Mesodermal cell (in vitro differentiated cells): ENCODE data around the gene MYO15A.

Experiments
- H3K27ac ChIP-seq: 2 replicates; pipeline ENCODE4 v1.7.0; 2013; ENCODE audit warnings: mild to moderate bottlenecking, low read depth, low read length, moderate library complexity; ENCODE audit not compliant: severe bottlenecking
- H3K36me3 ChIP-seq: 2 replicates; pipeline ENCODE4 v1.7.1; 2013; ENCODE audit warnings: mild to moderate bottlenecking, low read length, moderate library complexity; ENCODE audit not compliant: control insufficient read depth, insufficient read depth
- H3K4me1 ChIP-seq: one replicate; pipeline ENCODE4 v1.7.1; 2013; ENCODE audit warnings: mild to moderate bottlenecking, low read length; ENCODE audit not compliant: insufficient read depth, control insufficient read depth, poor library complexity, severe bottlenecking
- H3K4me3 ChIP-seq: 2 replicates; pipeline ENCODE4 v1.7.0; 2013; ENCODE audit warnings: low read length, control low read depth, mild to moderate bottlenecking; ENCODE audit not compliant: insufficient read depth, poor library complexity, severe bottlenecking; ENCODE audit errors: extremely low read depth
- H3K9me3 ChIP-seq: 2 replicates; pipeline ENCODE4 v1.7.1; 2013; ENCODE audit warnings: mild to moderate bottlenecking, low read length, moderate library complexity; ENCODE audit not compliant: control insufficient read depth
- WGBS, 2 experiments: methylation state at CpG; one replicate each; pipeline ENCODE4 v1.1.5; 2013; ENCODE audit warnings: missing lambda C conversion rate in 2 of 2; ENCODE audit not compliant: insufficient coverage in 2 of 2; 5-methylcytosine and 5-hydroxymethylcytosine counted together

The MYO15A gene

DNA sequence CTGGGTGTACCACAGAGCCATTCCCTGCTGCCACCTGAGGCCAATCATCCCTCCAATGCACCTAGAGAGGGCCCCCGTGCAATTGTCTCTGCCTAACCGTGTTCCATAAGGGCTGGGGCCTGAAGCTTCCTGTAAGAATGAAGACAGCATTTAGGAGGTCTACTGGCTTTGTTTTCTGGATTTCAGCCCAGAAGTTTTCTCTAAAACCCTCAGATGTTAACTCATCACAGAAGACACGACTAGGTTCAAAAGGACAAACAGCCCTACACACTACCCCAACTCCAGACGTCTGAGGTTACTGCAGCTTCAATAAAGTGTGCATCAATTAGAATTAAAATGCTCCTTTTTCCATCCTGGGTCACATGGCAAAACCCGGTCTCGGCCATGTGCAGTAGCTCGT lies 31.6 kb upstream of the MYO15A start:
- no peaks in the 10 kb centered on the region for H3K9me3 ChIP-seq
- 81 to 86% methylated on average over 6 of the region's 7 CpGs for WGBS, 2 experiments

GRCh38 chr17:18079543-18079942 lies 29.0 kb upstream of the MYO15A start:
- no peaks in the 10 kb centered on the region for H3K9me3 ChIP-seq
- WGBS, 2 experiments, result 94 to 100% methylated on average over 2 of the region's 4 CpGs
- H3K4me1 ChIP-seq, result no peaks in the 10 kb centered on the region
- no peaks in the 10 kb centered on the region for H3K36me3 ChIP-seq
- no peak overlapping the region for H3K4me3 ChIP-seq
- H3K27ac ChIP-seq, result no peak overlapping the region

More for the DNA sequence above, 31.6 kb upstream of the MYO15A start:
- Histone ChIP-seq H3K4me3 (no peak overlapping the region), H3K4me1 (no peaks in the 10 kb centered on the region), H3K27ac (no peak overlapping the region), H3K36me3 (no peaks in the 10 kb centered on the region)

GRCh38 chr17:18084256-18084655 lies 24.3 kb upstream of the MYO15A start:
- 92% methylated on average over 2 of the region's 4 CpGs; no CpG with 5 or more reads in 1 of the 2 experiments for WGBS, 2 experiments
- H3K36me3 ChIP-seq, result no peaks in the 10 kb centered on the region
- no peak overlapping the region for H3K4me3 ChIP-seq
- H3K9me3 ChIP-seq, result no peaks in the 10 kb centered on the region
- peaks cover 6% of the 10 kb centered on the region for H3K4me1 ChIP-seq
- no peak overlapping the region for H3K27ac ChIP-seq

DNA sequence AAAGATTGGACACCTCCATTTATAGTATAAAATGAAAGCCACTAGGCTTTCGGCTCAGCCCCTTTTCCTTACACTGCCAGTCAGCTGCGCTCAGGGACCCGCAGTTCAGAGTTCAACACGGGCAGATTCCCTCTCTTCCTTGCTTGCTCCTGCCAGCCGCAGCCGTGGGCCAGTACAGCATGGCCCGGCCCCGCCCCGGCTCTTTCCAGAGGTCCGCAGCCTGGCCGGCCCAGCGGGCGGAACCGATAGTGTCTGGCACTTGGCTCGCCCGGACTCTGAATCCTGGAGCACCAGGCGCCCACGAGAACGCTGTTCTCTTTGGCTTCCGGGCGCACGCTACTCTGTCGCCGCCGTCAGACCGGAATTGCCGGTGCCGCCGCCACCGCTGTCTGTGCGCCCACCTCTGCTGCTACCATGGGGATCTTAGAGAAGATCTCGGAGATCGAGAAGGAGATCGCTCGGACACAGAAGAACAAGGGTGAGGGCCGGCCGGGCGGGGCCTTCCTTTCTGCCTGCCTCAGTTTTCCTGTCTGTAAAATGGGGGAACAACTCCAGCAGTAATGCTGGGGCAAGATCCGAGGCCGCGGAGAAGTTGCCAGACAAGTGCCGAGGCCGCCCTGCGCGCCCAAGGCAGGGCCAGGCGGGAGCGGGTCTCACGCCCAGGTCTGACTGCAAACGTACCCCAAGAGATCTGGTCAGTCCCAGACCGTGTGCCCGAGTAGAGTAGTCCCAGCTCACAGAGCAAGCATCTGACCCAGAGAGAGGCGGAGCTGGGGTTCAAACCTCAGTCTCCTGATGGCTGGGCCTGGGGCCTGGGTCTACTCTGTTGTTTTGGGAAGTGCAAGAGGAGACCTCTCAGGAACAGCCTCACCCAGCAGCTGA lies 20.7 kb upstream of the MYO15A start, which contains the start of gene DRG2:
TSS of gene DRG2 (plus strand) at position 339 of the 882 bp plus-strand sequence. CDS start at position 415, 76 bp downstream.
- 3% methylated on average over 49 to 51 of the region's 52 CpGs for WGBS, 2 experiments
- Histone ChIP-seq H3K9me3 (no peaks in the 10 kb centered on the region), H3K27ac (peak within 1 kb of the TSS; percentile 55), H3K4me1 (peaks cover 6% of the 10 kb centered on the region), H3K4me3 (peak within 1 kb of the TSS; percentile 81), H3K36me3 (peaks cover 19% of the 10 kb centered on the region)

DNA sequence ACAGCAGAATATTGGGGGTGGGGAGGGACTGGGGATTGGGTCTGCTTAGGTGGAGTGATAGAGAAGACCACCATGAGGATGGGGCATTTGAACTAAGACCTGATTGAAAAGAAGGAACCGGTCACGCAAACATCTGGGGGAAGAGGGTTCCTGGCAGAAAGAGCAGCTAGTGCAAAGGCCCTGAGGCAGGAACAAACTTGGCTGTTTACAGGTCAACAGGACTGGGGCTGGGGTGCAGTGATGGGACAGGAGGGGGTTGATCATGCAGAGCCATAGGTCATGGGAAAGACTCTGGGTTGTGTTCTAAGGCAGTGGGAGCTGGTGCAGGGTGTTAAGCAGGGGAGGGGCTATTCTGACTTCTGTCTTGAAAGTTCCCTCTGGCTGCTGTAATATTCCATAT lies 18.9 kb upstream of the MYO15A start:
- Histone ChIP-seq H3K36me3 (peaks cover 35% of the 10 kb centered on the region), H3K9me3 (no peaks in the 10 kb centered on the region), H3K4me1 (peaks cover 6% of the 10 kb centered on the region), H3K4me3 (no peak overlapping the region), H3K27ac (no peak overlapping the region)
- WGBS, 2 experiments, result 95 to 100% methylated on average over 2 of the region's 2 CpGs

DNA sequence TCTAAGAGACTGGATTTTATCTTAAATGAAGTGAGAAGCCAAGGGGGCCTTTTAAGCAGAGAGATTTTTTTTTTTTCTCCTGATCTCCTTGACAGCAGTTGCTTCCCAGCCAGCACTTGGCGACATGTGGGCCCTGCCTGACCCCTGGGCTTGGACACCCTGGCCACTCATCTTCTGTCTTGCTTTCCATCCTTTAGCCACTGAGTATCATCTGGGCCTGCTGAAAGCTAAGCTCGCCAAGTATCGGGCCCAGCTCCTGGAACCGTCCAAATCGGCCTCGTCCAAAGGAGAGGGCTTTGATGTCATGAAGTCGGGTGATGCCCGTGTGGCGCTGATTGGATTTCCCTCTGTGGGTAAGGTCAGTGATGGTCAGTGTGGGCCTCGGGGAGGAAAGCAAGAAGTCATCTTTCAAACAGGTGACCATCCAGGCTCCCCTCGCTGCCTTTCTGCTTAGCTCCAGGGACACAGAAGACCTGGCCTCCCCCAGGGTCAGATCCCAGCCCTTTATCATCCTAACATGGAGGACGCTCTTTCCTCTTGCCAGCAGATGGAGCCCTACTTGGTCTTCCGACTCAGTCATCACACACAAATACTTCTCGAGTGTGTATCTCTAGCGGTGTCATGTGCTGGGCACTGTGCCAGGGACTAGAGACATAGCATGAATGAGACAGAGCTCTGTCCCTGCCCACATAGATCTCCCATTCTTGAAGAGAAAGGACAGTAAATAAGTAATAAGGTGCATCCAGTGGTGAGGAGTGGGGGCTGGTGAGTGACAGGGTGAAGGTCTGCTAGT lies 14.7 kb upstream of the MYO15A start:
- Histone ChIP-seq H3K36me3 (peaks cover 73% of the 10 kb centered on the region), H3K4me1 (peaks cover 2% of the 10 kb centered on the region), H3K27ac (no peak overlapping the region), H3K4me3 (no peak overlapping the region), H3K9me3 (no peaks in the 10 kb centered on the region)
- 85 to 89% methylated on average over 11 to 14 of the region's 15 CpGs for WGBS, 2 experiments

DNA sequence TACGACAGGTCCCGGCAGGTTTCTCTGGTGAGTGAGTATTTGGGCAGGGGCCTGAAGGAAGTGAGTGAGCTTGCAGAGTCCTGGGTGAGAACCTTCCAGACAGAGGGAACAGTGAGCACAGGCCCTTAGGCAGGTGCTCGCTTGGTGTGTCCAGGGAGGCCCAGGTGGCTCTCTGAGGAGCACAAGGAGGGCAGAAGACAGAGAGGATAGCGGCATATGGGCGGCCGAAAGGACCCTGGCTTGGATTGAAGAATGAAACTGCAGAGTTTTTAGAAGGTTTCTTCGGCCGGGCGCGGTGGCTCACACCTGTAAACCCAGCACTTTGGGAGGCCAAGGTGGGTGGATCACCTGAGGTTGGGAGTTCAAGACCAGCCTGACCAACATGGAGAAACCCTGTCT lies 14.1 kb upstream of the MYO15A start:
- Histone ChIP-seq H3K4me3 (no peak overlapping the region), H3K9me3 (no peaks in the 10 kb centered on the region), H3K27ac (no peak overlapping the region), H3K4me1 (no peaks in the 10 kb centered on the region), H3K36me3 (peaks cover 79% of the 10 kb centered on the region)
- 98% methylated on average over 6 to 10 of the region's 10 CpGs for WGBS, 2 experiments

DNA sequence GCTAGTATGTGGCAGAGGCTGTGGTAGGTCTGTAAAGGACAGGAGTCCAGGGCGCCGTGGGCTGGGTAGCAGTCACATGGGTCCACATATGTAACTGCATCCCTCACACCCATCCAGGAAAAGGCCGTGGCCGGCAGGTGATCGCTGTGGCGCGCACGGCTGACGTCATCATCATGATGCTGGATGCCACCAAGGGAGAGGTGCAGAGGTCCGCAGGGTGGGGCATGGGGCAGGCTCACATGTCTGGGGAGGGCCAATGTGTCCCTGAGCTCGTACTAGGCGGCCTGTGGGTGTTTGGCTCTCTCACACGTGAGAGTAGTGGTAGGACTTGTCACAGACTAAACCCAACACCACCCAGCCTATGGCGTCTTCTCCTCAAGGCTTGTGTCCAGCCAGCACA lies 9.0 kb upstream of the MYO15A start:
- Histone ChIP-seq H3K27ac (no peak overlapping the region), H3K36me3 (peaks cover 73% of the 10 kb centered on the region), H3K9me3 (no peaks in the 10 kb centered on the region), H3K4me1 (no peaks in the 10 kb centered on the region), H3K4me3 (no peak overlapping the region)
- WGBS, 2 experiments, result 95 to 98% methylated on average over 10 to 14 of the region's 14 CpGs

- Histone ChIP-seq H3K4me1 (no peaks in the 10 kb centered on the region), H3K27ac (no peak overlapping the region), H3K36me3 (peaks cover 66% of the 10 kb centered on the region), H3K9me3 (no peaks in the 10 kb centered on the region), H3K4me3 (no peak overlapping the region)
- 96% methylated on average over 10 of the region's 10 CpGs for WGBS, 2 experiments
Measured at GRCh38 chr17:18100616-18101015, 7.9 kb upstream of the MYO15A start.

DNA sequence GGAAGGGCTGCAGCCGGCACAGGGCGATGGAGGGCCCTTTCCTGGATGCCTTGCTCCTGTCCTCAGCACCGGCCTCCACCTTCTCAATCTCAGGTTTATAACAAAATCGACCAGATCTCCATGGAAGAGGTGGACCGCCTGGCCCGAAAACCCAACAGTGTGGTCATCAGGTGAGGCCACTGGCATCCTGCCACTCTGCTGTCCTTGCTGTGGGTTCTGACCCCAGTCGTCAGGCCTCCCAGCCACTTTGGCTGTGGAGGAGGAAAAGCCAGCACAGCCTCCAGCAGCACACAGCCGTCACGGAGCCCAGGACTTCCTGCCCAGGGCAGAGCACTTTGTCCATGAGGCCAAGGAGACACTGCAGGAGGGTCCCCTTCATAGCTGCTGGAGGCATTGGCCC lies 6.7 kb upstream of the MYO15A start:
- Histone ChIP-seq H3K9me3 (no peaks in the 10 kb centered on the region), H3K36me3 (peaks cover 64% of the 10 kb centered on the region), H3K4me1 (no peaks in the 10 kb centered on the region), H3K27ac (no peak overlapping the region), H3K4me3 (no peak overlapping the region)
- WGBS, 2 experiments, result 93 to 94% methylated on average over 7 to 8 of the region's 9 CpGs
